Esophagus muscularis mucosa (tissue), 4 donors: ENCODE measurements around the gene CD300LB. TPM values are rescaled to one million over a fixed set of nuclear protein-coding genes. Genes with fewer than 3 reads are reported as not detected.
"Not testable (repeated sequence)": the region's sequence is repeated elsewhere in the genome, so short reads cannot be mapped to it uniquely, and the experiment has no call there.

Experiments used
- DNase-seq: peaks from one replicate; pipeline ENCODE4 v3.0.0-alpha.2; 2017; ENCODE audit errors: extremely low spot score
- H3K27ac ChIP-seq, 4 donors: fragments of 200-600 bp; sonication (generic); replicated peaks in 1 of 4; 1 replicate in 3 of 4; 2 replicates in 1 of 4; pipeline ENCODE4 v1.5.1; 2016 to 2019; ENCODE audit warnings: mild to moderate bottlenecking in 1 of 4
- H3K27me3 ChIP-seq, 4 donors: fragments of 200-600 bp; sonication (generic); one replicate each; pipeline versions ENCODE4 v1.5.1 to v1.6.0; 2016 to 2019
- H3K36me3 ChIP-seq, 4 donors: fragments of 200-600 bp; sonication (generic); one replicate each; pipeline ENCODE4 v1.5.1; 2016 to 2019
- H3K4me1 ChIP-seq, 4 donors: fragments of 200-600 bp; sonication (generic); one replicate each; pipeline ENCODE4 v1.5.1; 2016 to 2019
- H3K4me3 ChIP-seq, 4 donors: fragments of 200-600 bp; sonication (generic); 1 replicate in 2 of 4; 2 replicates in 2 of 4; pipeline ENCODE4 v1.5.1; 2016 to 2019; ENCODE audit warnings: mild to moderate bottlenecking in 4 of 4, moderate library complexity in 1 of 4
- H3K9me3 ChIP-seq, 4 donors: fragments of 200-600 bp; sonication (generic); 1 replicate in 3 of 4; 2 replicates in 1 of 4; pipeline ENCODE4 v1.5.1; 2016 to 2019
- EP300 ChIP-seq: sonication (generic); formaldehyde crosslinking; IDR thresholded peaks from one replicate; pipeline ENCODE4 v1.6.1; 2017; ENCODE audit warnings: antibody characterized with exemption
- POLR2A ChIP-seq: fragments of 450-650 bp; IDR thresholded peaks from one replicate; pipeline ENCODE4 v1.6.1; 2017; ENCODE audit warnings: antibody characterized with exemption, moderate library complexity, mild to moderate bottlenecking, low read depth
- POLR2AphosphoS5 ChIP-seq, 2 donors: sonication (generic); formaldehyde crosslinking; IDR thresholded peaks; one replicate each; pipeline ENCODE4 v1.6.1; 2017; ENCODE audit warnings: antibody characterized with exemption in 2 of 2
- WGBS: methylation state at CpG from one replicate; pipeline ENCODE4 v1.1.5; 2018; 5-methylcytosine and 5-hydroxymethylcytosine counted together
- intact Hi-C: fragments of 100-400 bp; cut with DNase I; formaldehyde crosslinking; loops from one replicate; pipeline ENCODE4 v1.15.1; 2023
- total RNA-seq, 4 donors: library from RNA; depleted of rRNA; stranded (reverse); fragments of >200 nt; gene quantifications; one replicate each; pipeline versions ENCODE4 v1.1.0 to v1.2.1, GENCODE V29; 2016
- TF ChIP-seq, protein P1 (sequence below), 3 experiments: fragments of 200-600 bp in 2 of 3; fragments of 450-650 bp in 1 of 3; sonication (generic) in 2 of 3; IDR thresholded peaks; one replicate each; pipeline ENCODE4 v1.5.1; 2017 to 2019; ENCODE audit warnings: antibody characterized with exemption in 3 of 3, mild to moderate bottlenecking in 2 of 3, moderate library complexity in 1 of 3

Gene CD300LB
- total RNA-seq, 4 donors from 2014 or later = 0.17 to 0.83 (median 0.23) TPM; not detected in 1

GRCh38 chr17:74558882-74559519, 27.7 kb upstream of the CD300LB start:
- TF ChIP-seq POLR2AphosphoS5 (IDR thresholded peaks at IDR 0.05) (no peak), EP300 (no peak), POLR2A (no peak)
- TF ChIP-seq, protein P1, sequence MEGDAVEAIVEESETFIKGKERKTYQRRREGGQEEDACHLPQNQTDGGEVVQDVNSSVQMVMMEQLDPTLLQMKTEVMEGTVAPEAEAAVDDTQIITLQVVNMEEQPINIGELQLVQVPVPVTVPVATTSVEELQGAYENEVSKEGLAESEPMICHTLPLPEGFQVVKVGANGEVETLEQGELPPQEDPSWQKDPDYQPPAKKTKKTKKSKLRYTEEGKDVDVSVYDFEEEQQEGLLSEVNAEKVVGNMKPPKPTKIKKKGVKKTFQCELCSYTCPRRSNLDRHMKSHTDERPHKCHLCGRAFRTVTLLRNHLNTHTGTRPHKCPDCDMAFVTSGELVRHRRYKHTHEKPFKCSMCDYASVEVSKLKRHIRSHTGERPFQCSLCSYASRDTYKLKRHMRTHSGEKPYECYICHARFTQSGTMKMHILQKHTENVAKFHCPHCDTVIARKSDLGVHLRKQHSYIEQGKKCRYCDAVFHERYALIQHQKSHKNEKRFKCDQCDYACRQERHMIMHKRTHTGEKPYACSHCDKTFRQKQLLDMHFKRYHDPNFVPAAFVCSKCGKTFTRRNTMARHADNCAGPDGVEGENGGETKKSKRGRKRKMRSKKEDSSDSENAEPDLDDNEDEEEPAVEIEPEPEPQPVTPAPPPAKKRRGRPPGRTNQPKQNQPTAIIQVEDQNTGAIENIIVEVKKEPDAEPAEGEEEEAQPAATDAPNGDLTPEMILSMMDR (IDR thresholded peaks at IDR 0.05) = no peak
- intact Hi-C loops = no loop called here
- no peaks in the 10 kb centered on the region for H3K9me3 ChIP-seq
- H3K4me3 ChIP-seq = no peak overlapping the region
- H3K27me3 ChIP-seq = peaks cover 0 to 3% (median 0%) of the 10 kb centered on the region in 4 donors
- no peaks in the 10 kb centered on the region for H3K36me3 ChIP-seq
- H3K27ac ChIP-seq = no peak overlapping the region
- no peaks in the 10 kb centered on the region for H3K4me1 ChIP-seq
- WGBS = 80% methylated on average over 6 of the region's 6 CpGs
- DNase-seq = no peak

- WGBS = 78% methylated on average over 4 of the region's 4 CpGs
- intact Hi-C loops, H3K27me3 ChIP-seq, DNase-seq, H3K4me1 ChIP-seq, H3K4me3 ChIP-seq, H3K36me3 ChIP-seq, H3K9me3 ChIP-seq, H3K27ac ChIP-seq: not testable (repeated sequence)
These were observed 27.1 kb upstream of the CD300LB start for GRCh38 chr17:74558402-74558801.

GRCh38 chr17:74555427-74555940, 24.2 kb upstream of the CD300LB start:
- Histone ChIP-seq H3K9me3 (no peaks in the 10 kb centered on the region), H3K4me3 (no peak overlapping the region), H3K27me3 (peaks cover 0 to 7% (median 0%) of the 10 kb centered on the region in 4 donors), H3K36me3 (no peaks in the 10 kb centered on the region), H3K4me1 (no peaks in the 10 kb centered on the region), H3K27ac (no peak overlapping the region)
- 70% methylated on average over 7 of the region's 7 CpGs for WGBS
- TF ChIP-seq POLR2AphosphoS5 (IDR thresholded peaks at IDR 0.05) = no peak
- no peak for TF ChIP-seq POLR2A
- TF ChIP-seq EP300 = no peak
- intact Hi-C loops = no loop called here
- no peak for DNase-seq

DNA sequence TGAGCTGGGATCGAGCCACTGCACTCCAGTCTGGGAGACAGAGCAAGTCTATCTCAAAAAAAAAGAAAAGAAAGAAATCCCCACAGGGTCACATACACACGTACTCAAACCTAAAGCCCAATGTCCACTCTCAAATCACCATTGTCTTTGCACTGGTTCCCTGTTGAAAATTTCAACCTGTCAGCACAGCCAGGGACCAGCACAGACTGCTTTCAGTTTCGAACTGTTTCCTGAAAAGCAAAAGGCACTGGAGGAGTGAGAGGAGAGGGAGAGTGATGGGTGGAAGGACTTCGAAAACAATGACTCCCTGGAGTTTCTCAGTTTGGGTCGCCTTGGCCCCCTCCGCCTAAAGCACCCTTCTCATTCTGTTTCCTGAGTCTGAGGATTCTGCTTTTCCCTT, 23.6 kb upstream of the CD300LB start:
- Histone ChIP-seq H3K36me3 (no peaks in the 10 kb centered on the region), H3K4me1 (no peaks in the 10 kb centered on the region), H3K4me3 (no peak overlapping the region), H3K9me3 (no peaks in the 10 kb centered on the region), H3K27ac (no peak overlapping the region), H3K27me3 (peaks cover 0 to 13% (median 0%) of the 10 kb centered on the region in 4 donors)
- DNase-seq = no peak
- intact Hi-C loops = no loop called here
- WGBS = 69% methylated on average over 6 of the region's 6 CpGs
- TF ChIP-seq, protein P1 (IDR thresholded peaks at IDR 0.05) = no peak
- no peak for TF ChIP-seq POLR2A
- no peak for TF ChIP-seq POLR2AphosphoS5 (IDR thresholded peaks at IDR 0.05)
- TF ChIP-seq EP300 = no peak

DNA sequence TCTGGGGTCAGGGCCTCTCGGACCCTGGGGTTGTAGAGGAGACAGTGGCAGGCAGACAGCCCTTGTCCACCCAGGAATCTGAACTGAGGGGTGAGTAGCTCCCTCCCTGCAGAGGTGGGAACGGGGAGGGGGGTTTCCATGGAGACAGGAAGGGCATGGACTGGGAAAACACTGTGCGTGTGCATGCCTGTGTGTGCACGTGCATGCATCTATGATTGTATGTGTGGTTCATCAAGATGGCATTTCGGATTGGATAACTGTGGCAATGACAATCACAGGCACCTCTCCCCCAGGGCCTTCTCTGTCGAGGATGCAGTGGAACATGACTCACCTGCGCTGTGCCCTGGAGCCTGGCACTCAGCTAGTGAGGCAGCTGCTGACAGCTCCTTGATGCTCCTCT, 20.8 kb upstream of the CD300LB start:
- 52% methylated on average over 4 of the region's 7 CpGs for WGBS
- peaks cover 0 to 23% (median 0%) of the 10 kb centered on the region in 4 donors for H3K27me3 ChIP-seq
- DNase-seq = no peak
- intact Hi-C loops = no loop called here
- H3K36me3 ChIP-seq = no peaks in the 10 kb centered on the region
- H3K9me3 ChIP-seq = no peaks in the 10 kb centered on the region
- H3K4me1 ChIP-seq = no peaks in the 10 kb centered on the region
- TF ChIP-seq EP300 (no peak), POLR2AphosphoS5 (IDR thresholded peaks at IDR 0.05) (no peak), POLR2A (no peak)
- TF ChIP-seq, protein P1 (IDR thresholded peaks at IDR 0.05) = no peak
- no peak overlapping the region for H3K4me3 ChIP-seq
- H3K27ac ChIP-seq = no peak overlapping the region
